Nephron progenitor cell (in vitro differentiated cells): ENCODE measurements around the gene LST1.

Experiments used
- DNase-seq: peaks from one replicate; pipeline ENCODE4 v3.0.0; 2021
- H3K27ac Mint-ChIP-seq: 2 replicates; pipeline ENCODE4 v1.8.0; 2021; ENCODE audit warnings: mild to moderate bottlenecking, moderate library complexity, mixed read lengths
- H3K27me3 Mint-ChIP-seq: 2 replicates; pipeline ENCODE4 v1.8.0; 2021; ENCODE audit warnings: mild to moderate bottlenecking, low read depth, mixed read lengths; ENCODE audit not compliant: poor library complexity
- H3K36me3 Mint-ChIP-seq: 2 replicates; pipeline ENCODE4 v1.8.0; 2021; ENCODE audit warnings: low read depth, mixed read lengths
- H3K4me1 Mint-ChIP-seq: 2 replicates; pipeline ENCODE4 v1.8.0; 2021; ENCODE audit warnings: mixed read lengths
- H3K4me3 Mint-ChIP-seq: 2 replicates; pipeline ENCODE4 v1.8.0; 2021; ENCODE audit warnings: mild to moderate bottlenecking, moderate library complexity, mixed read lengths
- H3K9me3 Mint-ChIP-seq: 2 replicates; pipeline ENCODE4 v1.8.0; 2021; ENCODE audit warnings: mild to moderate bottlenecking, moderate library complexity, mixed read lengths
- TF ChIP-seq, protein P1 (sequence below): fragments of 200-600 bp; sonication (generic); IDR thresholded peaks from 2 replicates; pipeline ENCODE4 v1.5.0; 2021; ENCODE audit warnings: antibody characterized with exemption

LST1 gene

DNA sequence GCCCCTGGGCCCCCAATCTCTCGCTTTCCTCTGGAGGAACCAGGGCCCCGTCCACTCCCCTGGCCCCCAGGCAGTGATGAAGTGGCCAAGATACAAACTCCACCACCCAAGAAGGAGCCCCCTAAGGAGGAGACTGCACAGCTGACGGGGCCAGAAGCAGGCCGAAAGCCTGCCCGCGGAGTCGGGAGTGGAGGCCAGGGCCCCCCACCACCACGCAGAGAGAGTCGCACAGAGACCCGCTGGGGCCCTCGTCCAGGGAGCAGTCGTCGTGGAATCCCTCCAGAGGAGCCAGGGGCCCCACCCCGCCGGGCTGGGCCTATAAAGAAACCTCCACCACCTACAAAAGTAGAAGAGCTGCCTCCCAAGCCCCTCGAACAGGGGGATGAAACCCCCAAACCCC lies 45.1 kb downstream of the LST1 start:
- no peak for DNase-seq
- peaks cover 3% of the 10 kb centered on the region for H3K27me3 Mint-ChIP-seq
- peaks cover 82% of the 10 kb centered on the region for H3K36me3 Mint-ChIP-seq
- no peak overlapping the region for H3K4me3 Mint-ChIP-seq
- TF ChIP-seq, protein P1, sequence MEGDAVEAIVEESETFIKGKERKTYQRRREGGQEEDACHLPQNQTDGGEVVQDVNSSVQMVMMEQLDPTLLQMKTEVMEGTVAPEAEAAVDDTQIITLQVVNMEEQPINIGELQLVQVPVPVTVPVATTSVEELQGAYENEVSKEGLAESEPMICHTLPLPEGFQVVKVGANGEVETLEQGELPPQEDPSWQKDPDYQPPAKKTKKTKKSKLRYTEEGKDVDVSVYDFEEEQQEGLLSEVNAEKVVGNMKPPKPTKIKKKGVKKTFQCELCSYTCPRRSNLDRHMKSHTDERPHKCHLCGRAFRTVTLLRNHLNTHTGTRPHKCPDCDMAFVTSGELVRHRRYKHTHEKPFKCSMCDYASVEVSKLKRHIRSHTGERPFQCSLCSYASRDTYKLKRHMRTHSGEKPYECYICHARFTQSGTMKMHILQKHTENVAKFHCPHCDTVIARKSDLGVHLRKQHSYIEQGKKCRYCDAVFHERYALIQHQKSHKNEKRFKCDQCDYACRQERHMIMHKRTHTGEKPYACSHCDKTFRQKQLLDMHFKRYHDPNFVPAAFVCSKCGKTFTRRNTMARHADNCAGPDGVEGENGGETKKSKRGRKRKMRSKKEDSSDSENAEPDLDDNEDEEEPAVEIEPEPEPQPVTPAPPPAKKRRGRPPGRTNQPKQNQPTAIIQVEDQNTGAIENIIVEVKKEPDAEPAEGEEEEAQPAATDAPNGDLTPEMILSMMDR, result no peak
- H3K9me3 Mint-ChIP-seq, result no peaks in the 10 kb centered on the region
- H3K27ac Mint-ChIP-seq, result peak overlapping the region; percentile 89
- peaks cover 5% of the 10 kb centered on the region for H3K4me1 Mint-ChIP-seq

DNA sequence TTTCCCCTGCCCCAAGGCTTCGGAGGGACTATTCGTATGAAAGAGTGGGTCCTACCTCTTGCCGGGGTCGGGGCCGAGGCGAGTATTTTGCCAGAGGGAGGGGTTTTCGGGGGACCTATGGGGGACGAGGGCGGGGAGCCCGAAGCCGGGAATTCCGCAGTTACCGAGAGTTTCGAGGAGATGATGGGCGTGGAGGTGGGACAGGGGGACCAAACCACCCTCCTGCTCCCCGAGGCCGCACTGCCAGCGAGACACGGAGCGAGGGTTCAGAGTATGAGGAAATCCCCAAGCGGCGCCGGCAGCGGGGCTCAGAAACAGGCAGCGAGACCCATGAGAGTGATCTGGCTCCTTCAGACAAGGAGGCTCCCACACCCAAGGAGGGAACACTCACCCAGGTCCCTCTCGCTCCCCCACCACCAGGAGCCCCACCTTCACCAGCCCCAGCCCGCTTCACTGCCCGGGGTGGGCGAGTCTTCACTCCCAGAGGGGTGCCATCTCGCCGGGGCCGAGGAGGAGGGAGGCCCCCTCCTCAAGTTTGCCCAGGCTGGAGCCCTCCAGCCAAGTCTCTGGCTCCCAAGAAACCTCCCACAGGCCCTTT lies 45.7 kb downstream of the LST1 start:
- TF ChIP-seq, protein P1, result no peak
- Mint-ChIP-seq H3K4me1 (peaks cover 5% of the 10 kb centered on the region), H3K27ac (peak overlapping the region; percentile 96), H3K9me3 (no peaks in the 10 kb centered on the region), H3K27me3 (peaks cover 3% of the 10 kb centered on the region), H3K36me3 (peaks cover 82% of the 10 kb centered on the region), H3K4me3 (no peak overlapping the region)
- no peak for DNase-seq

DNA sequence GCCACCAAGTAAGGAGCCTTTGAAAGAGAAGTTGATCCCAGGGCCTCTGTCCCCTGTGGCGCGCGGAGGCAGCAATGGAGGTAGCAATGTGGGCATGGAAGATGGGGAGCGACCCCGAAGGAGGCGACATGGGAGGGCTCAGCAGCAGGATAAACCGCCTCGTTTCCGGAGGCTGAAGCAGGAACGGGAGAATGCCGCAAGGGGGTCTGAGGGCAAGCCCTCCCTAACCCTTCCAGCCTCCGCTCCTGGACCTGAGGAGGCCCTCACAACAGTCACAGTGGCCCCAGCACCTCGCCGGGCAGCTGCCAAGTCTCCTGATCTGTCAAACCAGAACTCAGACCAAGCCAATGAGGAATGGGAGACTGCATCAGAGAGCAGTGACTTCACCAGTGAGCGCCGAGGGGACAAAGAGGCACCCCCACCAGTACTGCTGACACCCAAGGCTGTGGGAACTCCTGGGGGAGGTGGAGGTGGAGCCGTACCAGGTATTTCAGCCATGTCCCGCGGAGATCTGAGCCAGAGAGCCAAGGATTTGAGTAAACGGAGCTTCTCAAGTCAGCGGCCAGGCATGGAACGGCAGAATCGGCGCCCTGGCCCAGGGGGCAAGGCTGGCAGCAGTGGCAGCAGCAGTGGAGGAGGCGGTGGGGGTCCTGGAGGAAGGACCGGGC lies 46.3 kb downstream of the LST1 start:
- Mint-ChIP-seq H3K4me3 (no peak overlapping the region), H3K9me3 (no peaks in the 10 kb centered on the region), H3K36me3 (peaks cover 82% of the 10 kb centered on the region), H3K27ac (peak overlapping the region; percentile 96), H3K4me1 (peaks cover 5% of the 10 kb centered on the region), H3K27me3 (peaks cover 3% of the 10 kb centered on the region)
- no peak for DNase-seq
- TF ChIP-seq, protein P1, result no peak

DNA sequence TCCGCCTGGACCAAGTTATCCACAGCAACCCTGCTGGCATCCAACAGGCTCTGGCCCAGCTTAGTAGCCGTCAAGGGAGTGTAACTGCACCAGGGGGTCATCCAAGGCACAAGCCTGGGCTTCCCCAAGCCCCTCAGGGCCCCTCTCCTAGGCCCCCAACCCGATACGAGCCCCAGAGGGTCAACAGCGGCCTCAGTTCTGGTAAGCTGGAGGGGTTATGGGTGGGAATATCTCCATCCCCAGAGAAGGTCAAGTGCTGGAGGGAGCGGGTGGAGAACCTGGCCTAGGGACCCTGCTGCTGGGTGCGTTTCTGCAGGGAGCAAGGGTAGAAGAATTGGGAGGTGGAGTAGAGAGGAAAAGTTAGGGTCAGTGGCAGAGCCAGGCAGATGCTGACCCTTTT lies 47.4 kb downstream of the LST1 start:
- Mint-ChIP-seq H3K9me3 (no peaks in the 10 kb centered on the region), H3K27ac (peak overlapping the region; percentile 96), H3K4me1 (peaks cover 5% of the 10 kb centered on the region), H3K36me3 (peaks cover 72% of the 10 kb centered on the region), H3K4me3 (no peak overlapping the region), H3K27me3 (peaks cover 3% of the 10 kb centered on the region)
- TF ChIP-seq, protein P1, result no peak
- DNase-seq, result no peak

DNA sequence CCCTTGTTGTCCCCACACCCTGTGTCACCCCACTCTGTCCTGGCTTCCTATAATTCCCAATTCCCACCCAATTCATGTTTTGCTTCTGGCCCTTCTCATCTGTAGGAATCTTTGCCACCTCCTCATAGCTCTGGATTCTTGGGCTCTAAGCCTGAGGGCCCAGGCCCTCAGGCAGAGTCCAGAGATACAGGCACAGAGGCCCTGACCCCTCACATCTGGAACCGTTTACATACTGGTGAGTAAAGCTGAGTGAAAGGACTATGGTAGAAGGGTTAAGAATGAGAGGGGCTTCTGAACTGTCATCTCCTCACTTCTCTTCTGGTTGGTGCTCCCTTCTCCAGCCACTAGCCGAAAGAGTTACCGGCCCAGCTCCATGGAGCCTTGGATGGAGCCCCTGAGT lies 48.1 kb downstream of the LST1 start:
- Mint-ChIP-seq H3K4me1 (peaks cover 5% of the 10 kb centered on the region), H3K27me3 (peaks cover 3% of the 10 kb centered on the region), H3K36me3 (peaks cover 70% of the 10 kb centered on the region), H3K9me3 (no peaks in the 10 kb centered on the region), H3K27ac (peak overlapping the region; percentile 75), H3K4me3 (no peak overlapping the region)
- TF ChIP-seq, protein P1, result no peak
- DNase-seq, result no peak
